MV-4-11 (cell line): ENCODE measurements around the gene PTPN9.
"Not testable (repeated sequence)": the region's sequence is repeated elsewhere in the genome, so short reads cannot be mapped to it uniquely, and the experiment has no call there.

Experiments used
- DNase-seq: peaks from one replicate; lab custom pipeline; 2025; lab: John Stamatoyannopoulos, UW

PTPN9 gene

GRCh38 chr15:75452865-75453702 lies 126.0 kb downstream of the PTPN9 start:
- DNase-seq = peak; percentile 73

DNA sequence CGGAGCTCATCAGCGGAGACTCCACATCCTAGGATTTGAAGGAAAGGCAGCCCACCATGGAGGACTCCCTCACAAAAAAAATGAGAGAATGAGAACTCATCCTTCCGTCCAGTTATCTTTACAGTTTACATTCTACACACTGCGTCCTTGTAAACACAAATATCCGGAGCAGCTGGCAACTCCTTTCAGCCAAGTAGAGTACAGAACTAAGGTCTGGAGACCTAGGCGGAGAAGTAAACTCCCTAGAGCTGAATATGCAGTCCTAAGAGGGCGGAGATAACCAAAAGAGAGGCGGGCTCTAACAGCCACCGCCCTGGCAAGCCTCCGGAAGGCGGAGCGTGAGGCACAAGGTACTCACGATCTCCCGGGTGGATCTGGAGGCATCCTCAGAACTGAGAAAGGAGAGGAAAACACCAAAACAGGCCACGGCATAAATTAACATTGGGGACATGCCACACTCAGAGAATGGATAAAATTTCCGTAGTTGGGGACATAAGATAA lies 126.7 kb downstream of the PTPN9 start:
- peak; percentile 82 for DNase-seq

- DNase-seq = peak; percentile 100
These were observed 127.3 kb downstream of the PTPN9 start, which contains the start of gene SIN3A for GRCh38 chr15:75451674-75452363. TSS of gene SIN3A (minus strand) at chr15:75451690. CDS start at chr15:75430375, 21,315 bp downstream.

DNA sequence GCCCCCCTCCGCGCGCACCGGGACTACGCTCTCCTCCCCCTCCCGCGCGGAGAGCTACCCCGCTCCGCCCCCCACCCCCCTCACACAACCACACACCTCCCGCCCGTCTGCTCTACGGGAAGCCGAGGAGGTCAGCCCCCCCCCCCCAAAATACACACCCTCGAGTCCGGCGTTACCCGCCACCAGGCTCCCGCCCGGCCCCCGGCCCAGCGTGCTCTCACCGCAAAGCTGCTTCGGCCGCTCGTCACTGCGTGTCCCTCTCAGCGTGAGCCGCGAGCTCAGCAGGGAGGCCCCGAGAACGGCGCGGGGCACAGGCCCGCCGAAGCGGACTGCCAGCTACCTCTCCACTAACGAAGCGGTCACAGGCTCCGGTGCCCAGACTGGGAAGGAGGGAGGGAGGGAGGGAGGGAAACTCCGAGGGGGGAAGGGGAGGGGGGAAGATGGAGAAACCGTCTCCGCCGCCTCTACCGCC lies 127.9 kb downstream of the PTPN9 start:
- no peak for DNase-seq

DNA sequence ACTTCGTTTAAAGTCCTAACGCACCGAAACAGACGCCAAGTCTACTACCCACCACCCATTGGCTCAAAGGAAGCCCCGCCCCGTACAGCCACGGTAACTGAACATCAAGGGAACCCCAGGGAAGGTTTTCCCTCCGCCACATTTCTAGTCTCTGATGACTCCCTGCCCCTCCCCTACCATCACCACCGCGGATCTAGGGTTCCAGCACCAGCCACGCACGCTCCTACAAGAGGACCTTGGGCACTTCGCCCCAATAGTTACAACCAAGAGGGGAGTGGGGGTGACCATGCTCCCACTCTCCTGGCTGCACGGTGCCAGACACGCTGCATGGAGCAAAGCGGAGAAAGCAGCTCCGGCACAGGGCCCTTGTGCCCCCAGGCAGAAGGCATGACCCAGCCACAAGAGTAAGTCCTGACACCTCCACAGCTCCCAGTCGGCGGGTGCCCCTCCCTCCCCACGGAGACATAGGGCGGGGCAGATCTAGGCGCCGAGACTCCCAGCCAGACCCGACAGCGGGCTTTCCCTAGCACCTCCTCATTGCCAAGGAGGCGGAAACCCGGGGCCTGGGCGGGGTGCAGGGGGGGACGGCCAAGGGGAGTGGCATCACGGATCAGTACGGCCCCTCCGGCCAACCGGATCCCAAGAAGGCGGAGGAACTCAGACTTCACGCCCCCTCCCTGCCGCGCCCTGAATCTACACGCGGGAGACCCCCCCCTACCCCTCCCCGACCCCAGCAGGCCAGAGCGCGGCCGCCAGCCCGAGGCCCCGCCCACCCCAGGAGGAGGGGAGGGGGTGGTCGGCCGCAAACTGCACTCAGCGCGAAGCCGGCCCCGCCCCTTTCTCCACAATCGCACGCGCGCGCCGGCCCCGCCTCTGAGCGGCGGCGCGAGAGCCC lies 128.6 kb downstream of the PTPN9 start:
- peak; percentile 94 for DNase-seq

- DNase-seq = no peak
These were observed 129.4 kb downstream of the PTPN9 start for GRCh38 chr15:75449585-75450306.

- peak; percentile 67 for DNase-seq
These were observed 130.9 kb downstream of the PTPN9 start for GRCh38 chr15:75448171-75448570.

- no peak for DNase-seq
These were observed 133.0 kb downstream of the PTPN9 start for GRCh38 chr15:75446151-75446550.

DNA sequence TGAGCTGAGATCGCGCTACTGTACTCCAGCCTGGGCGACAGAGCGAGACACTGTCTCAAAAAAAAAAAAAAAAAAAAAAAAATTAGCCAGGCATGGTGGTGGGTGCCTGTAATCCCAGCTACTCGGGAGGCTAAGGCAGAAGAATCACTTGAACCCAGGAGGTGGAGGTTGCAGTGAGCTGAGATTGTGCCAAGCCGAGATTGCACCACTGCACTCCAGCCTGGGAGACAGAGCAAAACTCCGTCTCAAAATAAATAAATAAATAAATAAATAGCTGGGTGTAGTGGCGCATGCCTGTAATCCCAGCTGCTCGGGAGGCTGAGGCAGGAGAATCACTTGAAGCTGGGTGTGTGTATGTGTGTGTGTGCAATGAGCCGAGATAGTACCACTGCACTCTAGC lies 133.8 kb downstream of the PTPN9 start:
- DNase-seq = not testable (repeated sequence)

DNA sequence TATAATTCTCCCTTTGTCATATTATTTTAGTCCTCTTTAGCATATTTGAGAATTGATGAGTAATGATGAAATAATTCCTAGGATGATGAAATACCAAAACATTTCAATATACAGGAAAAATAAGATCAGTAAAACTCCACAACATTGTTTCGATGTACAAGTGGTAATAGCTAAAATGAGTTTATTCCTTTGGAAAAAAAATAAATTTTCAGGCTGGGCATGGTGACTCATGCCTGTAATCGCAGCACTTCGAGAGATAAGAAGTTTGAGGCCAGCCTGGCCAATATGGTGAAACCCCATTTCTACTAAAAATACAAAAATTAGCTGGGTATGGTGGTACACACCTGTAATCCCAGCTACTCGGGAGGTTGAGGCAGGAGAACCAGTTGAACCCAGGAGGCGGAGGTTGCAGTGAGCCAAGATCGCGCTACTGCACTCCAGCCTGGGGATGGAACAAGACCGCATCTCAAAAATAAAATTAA lies 135.1 kb downstream of the PTPN9 start:
- DNase-seq = not testable (repeated sequence)

DNA sequence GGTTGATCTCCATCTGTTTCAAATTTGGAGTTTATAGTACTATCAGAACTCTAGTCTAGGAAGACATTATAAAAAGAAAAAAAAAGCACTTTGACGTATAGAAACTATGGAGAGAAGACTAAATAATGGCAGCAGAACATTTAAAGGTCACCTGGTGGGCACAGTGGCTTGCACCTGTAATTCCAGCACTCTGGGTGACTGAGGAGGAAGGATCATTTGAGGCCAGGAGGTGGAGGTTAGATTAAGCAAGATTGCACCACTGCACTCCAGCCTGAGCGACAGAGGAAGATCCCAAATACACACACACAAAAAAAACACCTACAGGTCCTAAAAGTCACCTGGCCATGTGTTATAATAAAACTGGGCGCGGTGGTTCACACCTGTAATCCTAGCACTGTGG lies 141.4 kb downstream of the PTPN9 start:
- no peak for DNase-seq

DNA sequence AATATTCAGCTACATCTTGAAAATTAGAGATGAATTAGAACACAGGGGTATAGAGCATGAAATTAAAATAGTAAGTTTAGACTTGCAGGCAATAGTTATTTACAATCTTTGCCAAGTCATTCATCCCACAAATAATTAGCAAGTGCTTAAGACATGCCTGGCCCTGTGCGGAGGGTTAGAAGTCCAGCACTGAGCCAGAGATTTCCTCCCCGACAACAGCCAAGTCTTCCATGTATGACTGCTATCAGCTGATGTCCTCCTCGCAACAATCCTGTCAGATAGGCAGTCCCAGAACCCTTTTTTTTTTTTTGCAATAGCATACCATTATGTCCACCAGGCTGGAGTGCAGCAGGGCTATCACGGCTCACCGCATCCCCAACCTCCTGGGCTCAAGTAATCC lies 142.2 kb downstream of the PTPN9 start:
- DNase-seq = no peak

- DNase-seq = no peak
These were observed 147.4 kb downstream of the PTPN9 start for GRCh38 chr15:75431682-75432081.

GRCh38 chr15:75431270-75431669 lies 147.8 kb downstream of the PTPN9 start:
- no peak for DNase-seq

GRCh38 chr15:75430259-75430658 lies 148.9 kb downstream of the PTPN9 start:
- DNase-seq = no peak

DNA sequence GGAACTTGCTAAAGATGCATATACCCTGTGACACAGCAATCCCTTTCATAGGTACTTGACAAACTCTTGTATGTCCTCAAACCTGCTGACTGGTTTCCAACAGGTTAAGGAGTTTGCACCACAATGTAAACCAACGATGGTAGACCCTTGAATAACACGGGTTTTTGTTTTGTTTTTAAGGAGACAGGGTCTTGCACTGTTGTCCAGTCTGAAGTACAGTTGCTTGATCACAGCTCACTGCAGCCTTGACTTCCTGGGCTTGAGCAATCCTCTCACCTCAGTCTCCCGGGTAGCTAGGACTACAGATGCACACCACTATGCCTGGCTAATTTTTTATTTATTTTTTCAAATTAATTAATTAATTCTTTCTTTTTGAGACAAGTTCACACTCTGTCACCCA lies 151.0 kb downstream of the PTPN9 start:
- DNase-seq = no peak

DNA sequence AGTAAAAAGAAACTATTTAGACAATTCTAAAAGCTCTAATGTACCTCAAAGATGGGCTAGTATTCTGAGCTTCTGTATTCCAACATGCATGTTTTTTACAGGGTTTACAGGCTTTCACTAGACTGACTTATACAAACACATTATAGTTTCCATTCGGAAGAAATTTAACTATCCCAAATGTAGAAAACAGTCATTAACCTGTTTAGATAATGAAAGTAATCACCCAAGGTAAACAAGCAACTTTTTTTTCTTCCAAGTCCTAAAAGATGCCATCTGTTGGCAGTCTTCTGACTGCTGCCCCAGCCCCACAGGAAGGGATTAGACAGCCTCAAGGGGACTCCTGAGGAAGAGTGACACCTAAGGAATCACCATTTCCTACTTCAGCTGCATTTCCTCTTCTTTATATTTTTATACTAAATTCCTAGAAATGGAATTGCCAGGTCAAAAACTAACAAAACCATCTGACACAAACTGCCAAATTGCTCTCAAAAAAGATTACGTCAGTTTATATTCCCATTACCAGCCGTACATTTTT lies 153.1 kb downstream of the PTPN9 start:
- DNase-seq = peak; percentile 18

GRCh38 chr15:75422554-75422953 lies 156.6 kb downstream of the PTPN9 start:
- DNase-seq = no peak

DNA sequence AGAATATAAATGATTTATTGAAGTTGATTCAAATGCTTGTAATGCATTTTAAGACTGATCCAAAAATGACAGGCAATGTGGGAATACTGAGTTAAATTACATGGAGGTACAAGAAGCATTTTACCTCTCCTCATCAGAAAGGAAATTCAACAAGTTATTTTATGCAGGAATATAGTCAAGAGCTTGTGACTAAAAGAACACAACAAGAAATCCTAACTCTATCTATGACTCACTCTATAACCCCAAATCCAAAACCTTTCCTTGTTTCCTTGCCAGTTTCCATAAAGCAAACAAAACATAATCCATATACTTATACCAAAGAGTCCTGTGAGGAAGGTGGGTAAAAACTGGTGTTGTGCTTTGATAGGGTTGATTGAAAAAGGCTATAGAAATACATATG lies 158.4 kb downstream of the PTPN9 start:
- no peak for DNase-seq

DNA sequence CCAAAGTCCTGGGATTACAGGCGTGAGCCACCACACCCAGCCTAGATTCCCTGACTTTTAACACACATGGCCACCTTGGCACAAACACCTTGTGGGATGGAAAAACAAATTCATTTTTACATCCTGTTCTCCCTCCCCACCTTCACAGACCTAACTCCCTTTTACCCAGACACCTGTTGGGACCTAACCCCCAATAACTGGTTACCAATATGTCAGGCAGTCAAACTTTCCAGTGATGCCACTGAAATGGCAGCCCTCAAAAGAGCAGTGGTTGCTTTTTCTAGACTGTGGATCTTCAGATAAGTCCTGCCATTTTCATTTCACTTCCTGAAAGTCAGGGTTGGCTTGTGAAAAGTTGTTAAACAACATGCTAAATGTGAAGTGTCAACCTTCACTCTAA lies 162.5 kb downstream of the PTPN9 start:
- DNase-seq = peak; percentile 8
